Astrocyte (in vitro differentiated cells and primary cell): Measurements from ENCODE around the gene TRPV6. TPM values are rescaled to one million over a fixed set of nuclear protein-coding genes. Genes with fewer than 3 reads are reported as not detected.

Experiments used
- DNase-seq: peaks from one replicate; pipeline ENCODE4 v3.0.0-alpha.2; 2010; ENCODE audit warnings: low read depth
- FAIRE-seq: peaks from 2 replicates; lab custom pipeline; 2011; peaks lifted over from hg19 to GRCh38; lab: Jason Lieb, UNC
- H2AFZ ChIP-seq: 2 replicates; pipeline ENCODE4 v1.6.0; 2012; ENCODE audit warnings: low read depth, low read length, inconsistent platforms
- H3K27ac ChIP-seq: 2 replicates; pipeline ENCODE4 v1.5.1; 2011; ENCODE audit warnings: low read depth, low read length, inconsistent platforms
- H3K27me3 ChIP-seq: 2 replicates; pipeline ENCODE4 v1.6.0; 2011; ENCODE audit warnings: low read length, inconsistent platforms; ENCODE audit not compliant: insufficient read depth
- H3K36me3 ChIP-seq: 2 replicates; pipeline ENCODE4 v1.5.1; 2011; ENCODE audit warnings: low read length, inconsistent platforms; ENCODE audit not compliant: insufficient read depth
- H3K4me1 ChIP-seq: 2 replicates; pipeline ENCODE4 v1.5.1; 2011; ENCODE audit warnings: low read length, inconsistent platforms; ENCODE audit not compliant: insufficient read depth
- H3K4me2 ChIP-seq: 2 replicates; pipeline ENCODE4 v1.6.0; 2012; ENCODE audit warnings: low read length, inconsistent platforms
- H3K4me3 ChIP-seq: 2 replicates; pipeline ENCODE4 v1.5.1; 2011; ENCODE audit warnings: low read depth, mild to moderate bottlenecking, low read length, inconsistent platforms; ENCODE audit not compliant: insufficient read depth
- H3K79me2 ChIP-seq: 2 replicates; pipeline ENCODE4 v1.6.0; 2012; ENCODE audit warnings: mild to moderate bottlenecking, low read length, inconsistent platforms; ENCODE audit not compliant: insufficient read depth
- H3K9ac ChIP-seq: 2 replicates; pipeline ENCODE4 v1.6.0; 2012; ENCODE audit warnings: mild to moderate bottlenecking, low read length, inconsistent platforms
- H3K9me3 ChIP-seq: 2 replicates; pipeline ENCODE4 v1.5.1; 2012; ENCODE audit warnings: low read depth, mild to moderate bottlenecking, low read length, inconsistent platforms; ENCODE audit not compliant: insufficient read depth
- H4K20me1 ChIP-seq: 2 replicates; pipeline ENCODE4 v1.6.0; 2012; ENCODE audit warnings: low read length, inconsistent platforms; ENCODE audit not compliant: insufficient read depth
- H3K27ac Mint-ChIP-seq: one replicate; pipeline ENCODE4 v1.8.0; 2021; ENCODE audit warnings: mild to moderate bottlenecking, mixed read lengths; ENCODE audit not compliant: unreplicated experiment
- H3K27me3 Mint-ChIP-seq: one replicate; pipeline ENCODE4 v1.8.0; 2021; ENCODE audit warnings: low read depth, mixed read lengths; ENCODE audit not compliant: unreplicated experiment
- H3K36me3 Mint-ChIP-seq: one replicate; pipeline ENCODE4 v1.8.0; 2021; ENCODE audit warnings: low read depth, mixed read lengths; ENCODE audit not compliant: unreplicated experiment
- H3K4me1 Mint-ChIP-seq: one replicate; pipeline ENCODE4 v1.8.0; 2021; ENCODE audit warnings: low read depth, mixed read lengths; ENCODE audit not compliant: unreplicated experiment
- H3K4me3 Mint-ChIP-seq: one replicate; pipeline ENCODE4 v1.8.0; 2021; ENCODE audit warnings: mild to moderate bottlenecking, moderate library complexity, mixed read lengths; ENCODE audit not compliant: unreplicated experiment
- H3K9me3 Mint-ChIP-seq: one replicate; pipeline ENCODE4 v1.8.0; 2021; ENCODE audit warnings: mild to moderate bottlenecking, mixed read lengths; ENCODE audit not compliant: unreplicated experiment
- EZH2 ChIP-seq: IDR thresholded peaks from 2 replicates; pipeline ENCODE4 v1.6.1; 2012; ENCODE audit warnings: mild to moderate bottlenecking, low read length, inconsistent platforms; ENCODE audit not compliant: insufficient read depth
- total RNA-seq: library from RNA; stranded (reverse); gene quantifications from 2 replicates; pipeline ENCODE4 v1.2.1, GENCODE V29; 2021
- TF ChIP-seq, protein P1 (sequence below): IDR thresholded peaks from 2 replicates; pipeline ENCODE4 v1.5.1; 2011; ENCODE audit warnings: low read depth, mild to moderate bottlenecking, inconsistent platforms, low read length, moderate library complexity; ENCODE audit not compliant: insufficient read depth

TRPV6 gene
- total RNA-seq, 1 donor from 2014 or later = 0.14 TPM

DNA sequence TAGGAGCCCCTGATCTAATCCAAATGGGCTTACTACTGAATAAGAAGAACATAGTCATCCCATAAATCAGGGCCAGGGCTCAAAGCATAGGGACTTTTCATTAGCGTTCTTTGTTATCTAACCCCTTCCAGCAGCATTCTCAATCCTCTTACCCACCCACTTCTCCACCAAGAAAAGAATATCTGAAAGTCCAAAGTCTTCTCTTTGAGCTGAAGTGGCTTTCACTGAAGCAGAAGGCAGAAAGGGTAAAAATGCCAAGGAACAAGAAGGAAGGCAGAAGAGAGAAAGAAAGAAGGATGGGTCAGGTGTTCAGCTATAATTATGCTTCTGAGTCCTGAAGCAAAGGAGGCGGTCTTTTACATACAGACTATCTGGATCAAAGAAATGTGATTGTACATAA is 37.8 kb upstream of the TRPV6 start:
- no peak for FAIRE-seq
- no peak for TF ChIP-seq EZH2
- TF ChIP-seq, protein P1, sequence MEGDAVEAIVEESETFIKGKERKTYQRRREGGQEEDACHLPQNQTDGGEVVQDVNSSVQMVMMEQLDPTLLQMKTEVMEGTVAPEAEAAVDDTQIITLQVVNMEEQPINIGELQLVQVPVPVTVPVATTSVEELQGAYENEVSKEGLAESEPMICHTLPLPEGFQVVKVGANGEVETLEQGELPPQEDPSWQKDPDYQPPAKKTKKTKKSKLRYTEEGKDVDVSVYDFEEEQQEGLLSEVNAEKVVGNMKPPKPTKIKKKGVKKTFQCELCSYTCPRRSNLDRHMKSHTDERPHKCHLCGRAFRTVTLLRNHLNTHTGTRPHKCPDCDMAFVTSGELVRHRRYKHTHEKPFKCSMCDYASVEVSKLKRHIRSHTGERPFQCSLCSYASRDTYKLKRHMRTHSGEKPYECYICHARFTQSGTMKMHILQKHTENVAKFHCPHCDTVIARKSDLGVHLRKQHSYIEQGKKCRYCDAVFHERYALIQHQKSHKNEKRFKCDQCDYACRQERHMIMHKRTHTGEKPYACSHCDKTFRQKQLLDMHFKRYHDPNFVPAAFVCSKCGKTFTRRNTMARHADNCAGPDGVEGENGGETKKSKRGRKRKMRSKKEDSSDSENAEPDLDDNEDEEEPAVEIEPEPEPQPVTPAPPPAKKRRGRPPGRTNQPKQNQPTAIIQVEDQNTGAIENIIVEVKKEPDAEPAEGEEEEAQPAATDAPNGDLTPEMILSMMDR = no peak
- no peaks in the 10 kb centered on the region for H3K9me3 Mint-ChIP-seq

DNA sequence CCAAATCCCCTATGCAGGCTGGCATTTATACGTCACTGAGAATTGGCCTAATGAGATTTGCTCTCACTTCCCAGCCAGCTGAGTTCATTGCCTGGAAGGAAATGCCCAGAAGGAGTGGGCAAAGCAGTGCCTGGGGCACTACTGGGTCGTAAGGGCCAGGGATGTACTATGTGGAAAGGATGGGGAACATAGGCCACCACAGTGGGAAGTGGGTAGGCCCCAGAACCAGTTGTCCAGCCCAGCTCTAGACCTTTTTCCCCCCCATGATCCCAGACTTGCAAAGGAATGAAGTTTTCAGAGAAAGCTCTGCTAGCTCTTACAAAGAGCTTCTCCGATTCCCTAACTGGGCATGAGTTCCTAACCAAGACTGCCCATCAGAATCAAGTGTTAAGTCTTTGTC is 34.1 kb upstream of the TRPV6 start:
- Histone ChIP-seq H3K4me3 (no peak overlapping the region), H3K36me3 (no peaks in the 10 kb centered on the region), H3K27ac (no peak overlapping the region), H4K20me1 (no peaks in the 10 kb centered on the region), H3K79me2 (no peaks in the 10 kb centered on the region), H3K9ac (no peak overlapping the region), H2AFZ (no peak overlapping the region), H3K4me1 (no peaks in the 10 kb centered on the region), H3K27me3 (no peaks in the 10 kb centered on the region), H3K4me2 (no peak overlapping the region), H3K9me3 (no peaks in the 10 kb centered on the region)
- Mint-ChIP-seq H3K36me3 (no peaks in the 10 kb centered on the region), H3K4me1 (no peaks in the 10 kb centered on the region), H3K27me3 (peaks cover 22% of the 10 kb centered on the region), H3K9me3 (no peaks in the 10 kb centered on the region), H3K27ac (no peak overlapping the region), H3K4me3 (no peak overlapping the region)
- FAIRE-seq (no peak), DNase-seq (no peak)
- no peak for TF ChIP-seq EZH2
- TF ChIP-seq, protein P1 = no peak

More for the DNA sequence above, 37.8 kb upstream of the TRPV6 start:
- Histone ChIP-seq H2AFZ (no peak overlapping the region), H3K4me2 (no peak overlapping the region), H3K27ac (no peak overlapping the region), H4K20me1 (no peaks in the 10 kb centered on the region), H3K36me3 (no peaks in the 10 kb centered on the region), H3K4me3 (no peak overlapping the region), H3K9me3 (no peaks in the 10 kb centered on the region), H3K79me2 (no peaks in the 10 kb centered on the region), H3K4me1 (no peaks in the 10 kb centered on the region), H3K27me3 (no peaks in the 10 kb centered on the region), H3K9ac (no peak overlapping the region)
- no peaks in the 10 kb centered on the region for H3K36me3 Mint-ChIP-seq
- no peaks in the 10 kb centered on the region for H3K4me1 Mint-ChIP-seq
- no peak for DNase-seq
- no peak overlapping the region for H3K4me3 Mint-ChIP-seq
- H3K27ac Mint-ChIP-seq = no peak overlapping the region
- peaks cover 44% of the 10 kb centered on the region for H3K27me3 Mint-ChIP-seq

DNA sequence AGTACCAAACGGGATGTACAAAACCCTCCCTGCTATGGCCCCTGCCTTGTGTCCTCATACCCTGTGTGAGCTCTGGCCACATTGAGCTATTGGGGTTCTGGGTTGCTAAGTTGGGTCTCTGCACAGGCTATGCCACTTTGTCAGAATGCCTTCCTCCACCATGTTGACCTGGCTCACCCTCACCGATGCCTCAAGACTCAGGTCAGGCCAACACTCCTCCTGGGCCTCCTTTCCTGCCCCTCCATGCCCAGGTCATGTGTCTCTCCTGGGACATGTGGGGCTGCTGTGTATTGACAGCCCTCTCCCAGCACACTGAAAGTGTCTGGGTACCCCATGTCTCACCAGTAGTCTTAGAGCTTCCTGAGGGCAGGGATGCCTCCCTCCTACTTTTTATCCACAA is 33.4 kb upstream of the TRPV6 start:
- Mint-ChIP-seq H3K27me3 (peaks cover 21% of the 10 kb centered on the region), H3K4me3 (no peak overlapping the region), H3K4me1 (no peaks in the 10 kb centered on the region), H3K9me3 (no peaks in the 10 kb centered on the region), H3K36me3 (no peaks in the 10 kb centered on the region), H3K27ac (no peak overlapping the region)
- no peak overlapping the region for H3K4me2 ChIP-seq
- TF ChIP-seq EZH2 = no peak
- TF ChIP-seq, protein P1 = no peak
- no peak for DNase-seq
- no peaks in the 10 kb centered on the region for H3K27me3 ChIP-seq
- H3K79me2 ChIP-seq = no peaks in the 10 kb centered on the region
- H3K4me1 ChIP-seq = no peaks in the 10 kb centered on the region
- no peaks in the 10 kb centered on the region for H3K36me3 ChIP-seq
- no peak for FAIRE-seq
- H3K4me3 ChIP-seq = no peak overlapping the region
- no peak overlapping the region for H3K9ac ChIP-seq
- no peaks in the 10 kb centered on the region for H3K9me3 ChIP-seq
- H3K27ac ChIP-seq = no peak overlapping the region
- no peaks in the 10 kb centered on the region for H4K20me1 ChIP-seq
- H2AFZ ChIP-seq = no peak overlapping the region
